Nephron progenitor cell (in vitro differentiated cells): Measurements from ENCODE around the gene JUP.

Experiments
- DNase-seq: peaks from one replicate; pipeline ENCODE4 v3.0.0; 2021
- H3K27ac Mint-ChIP-seq: 2 replicates; pipeline ENCODE4 v1.8.0; 2021; ENCODE audit warnings: mild to moderate bottlenecking, moderate library complexity, mixed read lengths
- H3K27me3 Mint-ChIP-seq: 2 replicates; pipeline ENCODE4 v1.8.0; 2021; ENCODE audit warnings: mild to moderate bottlenecking, low read depth, mixed read lengths; ENCODE audit not compliant: poor library complexity
- H3K36me3 Mint-ChIP-seq: 2 replicates; pipeline ENCODE4 v1.8.0; 2021; ENCODE audit warnings: low read depth, mixed read lengths
- H3K4me1 Mint-ChIP-seq: 2 replicates; pipeline ENCODE4 v1.8.0; 2021; ENCODE audit warnings: mixed read lengths
- H3K4me3 Mint-ChIP-seq: 2 replicates; pipeline ENCODE4 v1.8.0; 2021; ENCODE audit warnings: mild to moderate bottlenecking, moderate library complexity, mixed read lengths
- H3K9me3 Mint-ChIP-seq: 2 replicates; pipeline ENCODE4 v1.8.0; 2021; ENCODE audit warnings: mild to moderate bottlenecking, moderate library complexity, mixed read lengths
- TF ChIP-seq, protein P1 (sequence below): fragments of 200-600 bp; sonication (generic); IDR thresholded peaks from 2 replicates; pipeline ENCODE4 v1.5.0; 2021; ENCODE audit warnings: antibody characterized with exemption

JUP gene

GRCh38 chr17:41801374-41802271 is 15.1 kb upstream of the JUP start:
- Mint-ChIP-seq H3K27ac (peak overlapping the region; percentile 99), H3K27me3 (peaks cover 4% of the 10 kb centered on the region), H3K4me1 (peaks cover 43% of the 10 kb centered on the region), H3K36me3 (peaks cover 27% of the 10 kb centered on the region), H3K9me3 (no peaks in the 10 kb centered on the region), H3K4me3 (peak overlapping the region; percentile 72)
- DNase-seq: peak; percentile 95
- TF ChIP-seq, protein P1, sequence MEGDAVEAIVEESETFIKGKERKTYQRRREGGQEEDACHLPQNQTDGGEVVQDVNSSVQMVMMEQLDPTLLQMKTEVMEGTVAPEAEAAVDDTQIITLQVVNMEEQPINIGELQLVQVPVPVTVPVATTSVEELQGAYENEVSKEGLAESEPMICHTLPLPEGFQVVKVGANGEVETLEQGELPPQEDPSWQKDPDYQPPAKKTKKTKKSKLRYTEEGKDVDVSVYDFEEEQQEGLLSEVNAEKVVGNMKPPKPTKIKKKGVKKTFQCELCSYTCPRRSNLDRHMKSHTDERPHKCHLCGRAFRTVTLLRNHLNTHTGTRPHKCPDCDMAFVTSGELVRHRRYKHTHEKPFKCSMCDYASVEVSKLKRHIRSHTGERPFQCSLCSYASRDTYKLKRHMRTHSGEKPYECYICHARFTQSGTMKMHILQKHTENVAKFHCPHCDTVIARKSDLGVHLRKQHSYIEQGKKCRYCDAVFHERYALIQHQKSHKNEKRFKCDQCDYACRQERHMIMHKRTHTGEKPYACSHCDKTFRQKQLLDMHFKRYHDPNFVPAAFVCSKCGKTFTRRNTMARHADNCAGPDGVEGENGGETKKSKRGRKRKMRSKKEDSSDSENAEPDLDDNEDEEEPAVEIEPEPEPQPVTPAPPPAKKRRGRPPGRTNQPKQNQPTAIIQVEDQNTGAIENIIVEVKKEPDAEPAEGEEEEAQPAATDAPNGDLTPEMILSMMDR: peak; percentile 98

GRCh38 chr17:41800601-41801373 is 14.3 kb upstream of the JUP start:
- Mint-ChIP-seq H3K9me3 (no peaks in the 10 kb centered on the region), H3K27me3 (peaks cover 4% of the 10 kb centered on the region), H3K27ac (peak overlapping the region; percentile 99), H3K4me1 (peaks cover 51% of the 10 kb centered on the region), H3K4me3 (peak overlapping the region; percentile 72), H3K36me3 (peaks cover 19% of the 10 kb centered on the region)
- TF ChIP-seq, protein P1: no peak
- DNase-seq: peak; percentile 49

- H3K27ac Mint-ChIP-seq: no peak overlapping the region
- peaks cover 4% of the 10 kb centered on the region for H3K27me3 Mint-ChIP-seq
- no peaks in the 10 kb centered on the region for H3K9me3 Mint-ChIP-seq
Measured at GRCh38 chr17:41799366-41799765, 12.9 kb upstream of the JUP start.

GRCh38 chr17:41797377-41797776 is 10.9 kb upstream of the JUP start:
- no peak overlapping the region for H3K4me3 Mint-ChIP-seq
- peaks cover 75% of the 10 kb centered on the region for H3K4me1 Mint-ChIP-seq
- no peaks in the 10 kb centered on the region for H3K9me3 Mint-ChIP-seq
- H3K27ac Mint-ChIP-seq: peak overlapping the region; percentile 25
- peaks cover 5% of the 10 kb centered on the region for H3K36me3 Mint-ChIP-seq
- TF ChIP-seq, protein P1: no peak
- no peak for DNase-seq
- H3K27me3 Mint-ChIP-seq: peaks cover 8% of the 10 kb centered on the region

More at GRCh38 chr17:41799366-41799765, 12.9 kb upstream of the JUP start:
- no peak for DNase-seq
- TF ChIP-seq, protein P1: no peak
- peaks cover 65% of the 10 kb centered on the region for H3K4me1 Mint-ChIP-seq
- peak overlapping the region; percentile 35 for H3K4me3 Mint-ChIP-seq
- peaks cover 12% of the 10 kb centered on the region for H3K36me3 Mint-ChIP-seq

- Mint-ChIP-seq H3K27ac (no peak overlapping the region), H3K4me1 (peaks cover 79% of the 10 kb centered on the region), H3K9me3 (no peaks in the 10 kb centered on the region), H3K27me3 (peaks cover 8% of the 10 kb centered on the region), H3K4me3 (no peak overlapping the region), H3K36me3 (no peaks in the 10 kb centered on the region)
- TF ChIP-seq, protein P1: no peak
- DNase-seq: no peak
Measured at GRCh38 chr17:41796121-41796895, 9.8 kb upstream of the JUP start.
